Measurements from ENCODE around the gene ZNRF1. TPM values are rescaled to one million over a fixed set of nuclear protein-coding genes. Genes with fewer than 3 reads are reported as not detected.

The ZNRF1 gene
- total and polyA plus RNA-seq, 10 of the 15 experiments (the other 5 are each of a cell fraction or from before 2014, with no cell fraction given), result 5.8 to 25.9 (median 14.3) TPM

DNA sequence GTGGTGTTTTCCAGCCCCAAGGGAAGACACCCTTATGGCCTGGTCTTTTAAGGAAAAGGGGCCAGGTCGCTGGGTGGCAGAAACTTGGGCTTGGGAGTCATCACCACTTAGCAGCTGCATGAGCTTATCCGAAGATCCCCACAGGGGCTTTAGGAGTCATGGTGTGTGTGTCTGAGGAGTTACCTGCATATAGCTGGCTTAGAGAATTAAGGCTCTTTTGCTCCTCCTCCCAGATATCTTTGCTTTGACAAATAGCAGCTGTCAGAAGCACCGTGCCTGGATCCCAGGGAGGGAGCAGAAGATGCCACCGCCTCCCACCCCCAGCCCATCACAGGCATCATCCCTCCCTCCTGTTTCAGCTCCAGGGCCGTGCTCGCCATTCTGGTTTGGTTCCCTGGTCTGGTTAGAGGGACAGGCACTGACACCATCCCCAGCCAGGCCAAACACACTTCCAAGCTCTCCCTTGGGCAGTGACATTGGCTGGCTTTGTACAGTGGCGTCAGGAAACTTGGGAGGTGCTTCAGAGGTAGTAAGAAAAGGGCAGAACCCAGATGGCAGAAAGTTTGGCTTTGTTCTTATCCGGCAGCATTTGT lies 100.3 kb downstream of the ZNRF1 start:
- peaks cover 23% of the 10 kb centered on the region for H3K4me1 ChIP-seq (ENCODE audit: control insufficient read depth, insufficient read depth, low read length)
- H3K9ac ChIP-seq (ENCODE audit: control insufficient read depth, insufficient read depth, low read length), result no peak overlapping the region
- ATAC-seq (no peak), DNase-seq (ENCODE audit: low read depth, low spot score) (no peak), FAIRE-seq (no peak)
- H3K4me3 ChIP-seq, result no peak overlapping the region
- no peaks in the 10 kb centered on the region for H4K20me1 ChIP-seq (ENCODE audit: control insufficient read depth, insufficient read depth)
- no TSS peak for BruUV-seq (replicated peaks)
- no peaks in the 10 kb centered on the region for H3K36me3 ChIP-seq (ENCODE audit: control insufficient read depth in 2 of 2, insufficient read depth in 2 of 2, low read length in 1 of 2)
- RAD21 ChIA-PET (ENCODE audit: unreplicated experiment), result interaction anchor here (0.7 to 0.9 kb wide), 3 partner anchors 9 to 131 kb away, joined by 3 to 5 read pairs (median 4); no protein-coding TSS in a partner anchor
- CTCF ChIA-PET, result interaction anchor here (0.9 to 2.1 kb wide), 3 partner anchors 10 to 48 kb away, joined by 3 to 7 read pairs (median 3); no protein-coding TSS in a partner anchor
- intact Hi-C loops (cut with micrococcal nuclease; ENCODE audit: unreplicated experiment), result no loop called here
- POLR2A ChIA-PET, result interaction anchor here (0.6 kb wide), 1 partner anchor 10 kb away, joined by 5 read pairs; no protein-coding TSS in a partner anchor
- H3K27ac ChIP-seq (ENCODE audit: control insufficient read depth, insufficient read depth), result no peak overlapping the region
- H3K79me2 ChIP-seq (ENCODE audit: control insufficient read depth, insufficient read depth, low read length), result no peaks in the 10 kb centered on the region; the same call in 1 of the 2 replicates
- H3K27me3 ChIP-seq (replicated peaks in 1 of 2; ENCODE audit: control insufficient read depth in 2 of 2, insufficient read depth in 2 of 2, low read length in 1 of 2), result no peaks in the 10 kb centered on the region
- H2AFZ ChIP-seq (ENCODE audit: control insufficient read depth, low read depth, low read length), result no peak overlapping the region
- SMC1A ChIA-PET (ENCODE audit: uncharacterized antibody, unreplicated experiment), result interaction anchor here (1.7 kb wide), 2 partner anchors 12 to 236 kb away, joined by 4 read pairs; no protein-coding TSS in a partner anchor
- TF ChIP-seq, protein P1, sequence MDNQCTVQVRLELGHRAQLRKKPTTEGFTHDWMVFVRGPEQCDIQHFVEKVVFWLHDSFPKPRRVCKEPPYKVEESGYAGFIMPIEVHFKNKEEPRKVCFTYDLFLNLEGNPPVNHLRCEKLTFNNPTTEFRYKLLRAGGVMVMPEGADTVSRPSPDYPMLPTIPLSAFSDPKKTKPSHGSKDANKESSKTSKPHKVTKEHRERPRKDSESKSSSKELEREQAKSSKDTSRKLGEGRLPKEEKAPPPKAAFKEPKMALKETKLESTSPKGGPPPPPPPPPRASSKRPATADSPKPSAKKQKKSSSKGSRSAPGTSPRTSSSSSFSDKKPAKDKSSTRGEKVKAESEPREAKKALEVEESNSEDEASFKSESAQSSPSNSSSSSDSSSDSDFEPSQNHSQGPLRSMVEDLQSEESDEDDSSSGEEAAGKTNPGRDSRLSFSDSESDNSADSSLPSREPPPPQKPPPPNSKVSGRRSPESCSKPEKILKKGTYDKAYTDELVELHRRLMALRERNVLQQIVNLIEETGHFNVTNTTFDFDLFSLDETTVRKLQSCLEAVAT (IDR thresholded peaks at IDR 0.05), result no peak
- TF ChIP-seq NBN (IDR thresholded peaks at IDR 0.05), result no peak
- TF ChIP-seq KDM1A (IDR thresholded peaks at IDR 0.05; ENCODE audit: borderline replicate concordance), result no peak
- TF ChIP-seq SPI1 (IDR thresholded peaks at IDR 0.05; ENCODE audit: borderline replicate concordance, insufficient read depth, low read depth, low read length), result no peak
- no peak for TF ChIP-seq HDAC6 (IDR thresholded peaks at IDR 0.05; ENCODE audit: unreplicated experiment)
- TF ChIP-seq SIX5 (IDR thresholded peaks at IDR 0.05; ENCODE audit: low read depth, low read length, severe bottlenecking), result no peak
- TF ChIP-seq CBFB (IDR thresholded peaks at IDR 0.05; ENCODE audit: low read depth), result no peak
- no peak for TF ChIP-seq DPF2 (IDR thresholded peaks at IDR 0.05)
- TF ChIP-seq, protein P2, sequence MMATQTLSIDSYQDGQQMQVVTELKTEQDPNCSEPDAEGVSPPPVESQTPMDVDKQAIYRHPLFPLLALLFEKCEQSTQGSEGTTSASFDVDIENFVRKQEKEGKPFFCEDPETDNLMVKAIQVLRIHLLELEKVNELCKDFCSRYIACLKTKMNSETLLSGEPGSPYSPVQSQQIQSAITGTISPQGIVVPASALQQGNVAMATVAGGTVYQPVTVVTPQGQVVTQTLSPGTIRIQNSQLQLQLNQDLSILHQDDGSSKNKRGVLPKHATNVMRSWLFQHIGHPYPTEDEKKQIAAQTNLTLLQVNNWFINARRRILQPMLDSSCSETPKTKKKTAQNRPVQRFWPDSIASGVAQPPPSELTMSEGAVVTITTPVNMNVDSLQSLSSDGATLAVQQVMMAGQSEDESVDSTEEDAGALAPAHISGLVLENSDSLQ (IDR thresholded peaks at IDR 0.05), result no peak
- no peak for TF ChIP-seq NRF1 (conservative IDR thresholded peaks at IDR 0.05; ENCODE audit: low read depth, low read length)
- whole genome bisulfite sequencing (ENCODE audit: insufficient coverage, insufficient replicate concordance, low lambda C conversion rate, missing lambda C conversion rate), result 70% methylated on average over 7 of the region's 8 CpGs
- H3K9me3 ChIP-seq (replicated peaks; ENCODE audit: control insufficient read depth, insufficient read depth, low read length), result no peaks in the 10 kb centered on the region
- no peak overlapping the region for H3K4me2 ChIP-seq (ENCODE audit: control insufficient read depth, insufficient read depth)
- in situ Hi-C loops (cut with MboI), result no loop called here

Measured in GM12878 (cell line).